Mesendoderm (in vitro differentiated cells): Measurements from ENCODE around the gene INSL4.
A peak's percentile ranks its signal among the peaks of the same experiment; 100 is the strongest.

Source experiments
- DNase-seq: peaks from one replicate; pipeline ENCODE4 v3.0.0; 2013
- H2AK5ac ChIP-seq: 2 replicates; pipeline ENCODE4 v1.6.1; 2013; ENCODE audit warnings: low read length, inconsistent platforms
- H2BK120ac ChIP-seq: 2 replicates; pipeline ENCODE4 v1.6.1; 2013; ENCODE audit warnings: low read depth, mild to moderate bottlenecking, low read length, moderate library complexity, mixed read lengths
- H2BK15ac ChIP-seq: replicated peaks from 2 replicates; pipeline ENCODE4 v1.6.1; 2013; ENCODE audit warnings: low read depth, mild to moderate bottlenecking, moderate library complexity
- H2BK5ac ChIP-seq: 2 replicates; pipeline ENCODE4 v1.6.1; 2013; ENCODE audit warnings: low read length, inconsistent platforms
- H3K18ac ChIP-seq: 2 replicates; pipeline ENCODE4 v1.6.1; 2013; ENCODE audit warnings: mild to moderate bottlenecking, low read length, mixed read lengths
- H3K23ac ChIP-seq: one replicate; pipeline ENCODE4 v1.6.1; 2013; ENCODE audit warnings: low read length
- H3K27ac ChIP-seq: 2 replicates; pipeline ENCODE4 v1.5.1; 2013; ENCODE audit warnings: low read depth, mild to moderate bottlenecking, inconsistent platforms, low read length, moderate library complexity
- H3K27me3 ChIP-seq: 2 replicates; pipeline ENCODE4 v1.6.1; 2013; ENCODE audit warnings: low read length, control low read depth, mild to moderate bottlenecking, inconsistent platforms; ENCODE audit not compliant: insufficient read depth, poor library complexity
- H3K36me3 ChIP-seq: 2 replicates; pipeline ENCODE4 v1.6.1; 2013; ENCODE audit warnings: low read length, inconsistent platforms; ENCODE audit not compliant: control insufficient read depth, insufficient read depth
- H3K4ac ChIP-seq: one replicate; pipeline ENCODE4 v1.6.1; 2013; ENCODE audit warnings: low read depth, mild to moderate bottlenecking, low read length, moderate library complexity
- H3K4me1 ChIP-seq: 2 replicates; pipeline ENCODE4 v1.6.1; 2013; ENCODE audit warnings: low read depth, low read length, inconsistent platforms; ENCODE audit not compliant: control insufficient read depth
- H3K4me2 ChIP-seq: 2 replicates; pipeline ENCODE4 v1.6.1; 2013; ENCODE audit warnings: low read length
- H3K4me3 ChIP-seq: 2 replicates; pipeline ENCODE4 v1.5.1; 2013; ENCODE audit warnings: mild to moderate bottlenecking, low read length
- H3K56ac ChIP-seq: one replicate; pipeline ENCODE4 v1.6.1; 2013; ENCODE audit warnings: low read length
- H3K79me1 ChIP-seq: 2 replicates; pipeline ENCODE4 v1.6.1; 2013; ENCODE audit warnings: low read length, inconsistent platforms
- H3K79me2 ChIP-seq: 2 replicates; pipeline ENCODE4 v1.6.1; 2013; ENCODE audit warnings: mild to moderate bottlenecking, low read length; ENCODE audit not compliant: control insufficient read depth, insufficient read depth
- H3K9ac ChIP-seq: 2 replicates; pipeline ENCODE4 v1.6.1; 2013; ENCODE audit warnings: low read length, inconsistent platforms
- H4K5ac ChIP-seq: one replicate; pipeline ENCODE4 v1.6.1; 2013; ENCODE audit warnings: low read length
- H4K8ac ChIP-seq: one replicate; pipeline ENCODE4 v1.6.1; 2013; ENCODE audit warnings: low read depth, mild to moderate bottlenecking, control low read depth, low read length, moderate library complexity
- WGBS: extraction: QIAGEN DNeasy Blood & Tissue Kit; methylation state at CpG from one replicate; pipeline ENCODE4 v1.1.7; 2013; ENCODE audit warnings: low lambda C conversion rate, missing lambda C conversion rate; ENCODE audit not compliant: insufficient coverage; ENCODE audit errors: extremely low coverage; 5-methylcytosine and 5-hydroxymethylcytosine counted together

Gene INSL4

GRCh38 chr9:5191985-5192384 is 39.2 kb upstream of the INSL4 start:
- H2BK5ac ChIP-seq, result no peak overlapping the region
- no peaks in the 10 kb centered on the region for H3K79me2 ChIP-seq
- H3K56ac ChIP-seq, result no peak overlapping the region
- H2BK15ac ChIP-seq, result no peak overlapping the region
- no CpG with 5 or more reads among the region's 3 CpGs for whole genome bisulfite sequencing
- H3K36me3 ChIP-seq, result no peaks in the 10 kb centered on the region
- no peak overlapping the region for H2AK5ac ChIP-seq
- no peaks in the 10 kb centered on the region for H3K4me1 ChIP-seq
- H3K18ac ChIP-seq, result no peak overlapping the region
- H3K4me2 ChIP-seq, result no peak overlapping the region
- no peak for DNase-seq
- no peak overlapping the region for H2BK120ac ChIP-seq
- no peak overlapping the region for H3K23ac ChIP-seq
- no peaks in the 10 kb centered on the region for H3K27me3 ChIP-seq
- no peak overlapping the region for H3K27ac ChIP-seq
- H3K79me1 ChIP-seq, result no peaks in the 10 kb centered on the region
- H3K4me3 ChIP-seq, result no peak overlapping the region
- no peak overlapping the region for H3K4ac ChIP-seq
- no peak overlapping the region for H4K5ac ChIP-seq
- H4K8ac ChIP-seq, result no peak overlapping the region
- H3K9ac ChIP-seq, result no peak overlapping the region

- Histone ChIP-seq H3K27ac (no peak overlapping the region), H3K79me2 (no peaks in the 10 kb centered on the region), H2BK15ac (no peak overlapping the region), H3K79me1 (no peaks in the 10 kb centered on the region), H2BK120ac (no peak overlapping the region), H2AK5ac (no peak overlapping the region), H3K4me1 (no peaks in the 10 kb centered on the region), H3K27me3 (no peaks in the 10 kb centered on the region), H3K4me3 (no peak overlapping the region), H3K36me3 (no peaks in the 10 kb centered on the region), H2BK5ac (no peak overlapping the region), H3K56ac (no peak overlapping the region), H3K4ac (no peak overlapping the region), H3K9ac (no peak overlapping the region), H4K5ac (no peak overlapping the region), H3K23ac (no peak overlapping the region), H3K4me2 (no peak overlapping the region), H4K8ac (no peak overlapping the region), H3K18ac (no peak overlapping the region)
- WGBS, result no CpG with 5 or more reads among the region's 2 CpGs
- DNase-seq, result peak; percentile 2
Observed at GRCh38 chr9:5193345-5193744, 37.9 kb upstream of the INSL4 start.

GRCh38 chr9:5195463-5195862 is 35.8 kb upstream of the INSL4 start:
- no peak overlapping the region for H2BK120ac ChIP-seq
- H3K27me3 ChIP-seq, result no peaks in the 10 kb centered on the region
- no peak overlapping the region for H3K4me2 ChIP-seq
- H2BK5ac ChIP-seq, result no peak overlapping the region
- no peaks in the 10 kb centered on the region for H3K4me1 ChIP-seq
- no peak overlapping the region for H3K27ac ChIP-seq
- no peaks in the 10 kb centered on the region for H3K36me3 ChIP-seq
- H3K4me3 ChIP-seq, result no peak overlapping the region
- no peak overlapping the region for H3K23ac ChIP-seq
- H2BK15ac ChIP-seq, result no peak overlapping the region
- no peak overlapping the region for H3K4ac ChIP-seq
- WGBS, result no CpG with 5 or more reads among the region's 1 CpG
- H3K56ac ChIP-seq, result no peak overlapping the region
- no peak overlapping the region for H4K5ac ChIP-seq
- no peaks in the 10 kb centered on the region for H3K79me2 ChIP-seq
- DNase-seq, result no peak
- no peak overlapping the region for H3K9ac ChIP-seq
- no peak overlapping the region for H2AK5ac ChIP-seq
- no peak overlapping the region for H4K8ac ChIP-seq
- H3K18ac ChIP-seq, result no peak overlapping the region
- H3K79me1 ChIP-seq, result no peaks in the 10 kb centered on the region

- no peak for DNase-seq
- Histone ChIP-seq H4K5ac (no peak overlapping the region), H2BK120ac (no peak overlapping the region), H3K56ac (no peak overlapping the region), H3K18ac (no peak overlapping the region), H3K4me1 (no peaks in the 10 kb centered on the region), H3K9ac (no peak overlapping the region), H4K8ac (no peak overlapping the region), H3K4ac (no peak overlapping the region), H3K36me3 (no peaks in the 10 kb centered on the region), H3K27me3 (no peaks in the 10 kb centered on the region), H3K79me1 (no peaks in the 10 kb centered on the region), H2BK5ac (no peak overlapping the region), H3K27ac (no peak overlapping the region), H3K4me3 (no peak overlapping the region), H3K79me2 (no peaks in the 10 kb centered on the region), H3K23ac (no peak overlapping the region), H2AK5ac (no peak overlapping the region), H3K4me2 (no peak overlapping the region), H2BK15ac (no peak overlapping the region)
Observed at GRCh38 chr9:5205071-5205470, 26.1 kb upstream of the INSL4 start.

- no peaks in the 10 kb centered on the region for H3K4me1 ChIP-seq
- no peaks in the 10 kb centered on the region for H3K79me2 ChIP-seq
- H3K79me1 ChIP-seq, result no peaks in the 10 kb centered on the region
- no peak overlapping the region for H3K4ac ChIP-seq
- WGBS, result no CpG with 5 or more reads among the region's 10 CpGs
- H4K5ac ChIP-seq, result no peak overlapping the region
- no peak overlapping the region for H3K23ac ChIP-seq
- H2BK120ac ChIP-seq, result no peak overlapping the region
- no peak overlapping the region for H4K8ac ChIP-seq
- H3K4me3 ChIP-seq, result no peak overlapping the region
- DNase-seq, result peak; percentile 1
- no peaks in the 10 kb centered on the region for H3K36me3 ChIP-seq
- no peak overlapping the region for H2BK5ac ChIP-seq
- H3K4me2 ChIP-seq, result no peak overlapping the region
- no peak overlapping the region for H2BK15ac ChIP-seq
- no peak overlapping the region for H3K56ac ChIP-seq
- no peak overlapping the region for H3K9ac ChIP-seq
- no peak overlapping the region for H3K18ac ChIP-seq
- H3K27me3 ChIP-seq, result no peaks in the 10 kb centered on the region
- H2AK5ac ChIP-seq, result no peak overlapping the region
- H3K27ac ChIP-seq, result no peak overlapping the region
Observed at GRCh38 chr9:5230554-5230953, 665 bp upstream of the INSL4 start.

GRCh38 chr9:5263351-5264218 is 32.4 kb downstream of the INSL4 start:
- Histone ChIP-seq H3K79me1 (no peaks in the 10 kb centered on the region), H3K23ac (no peak overlapping the region), H3K4me1 (no peaks in the 10 kb centered on the region), H3K79me2 (no peaks in the 10 kb centered on the region), H4K8ac (no peak overlapping the region), H2BK120ac (no peak overlapping the region), H2BK15ac (peak overlapping the region; percentile 27), H3K4ac (no peak overlapping the region), H3K36me3 (no peaks in the 10 kb centered on the region), H3K27ac (no peak overlapping the region), H3K18ac (no peak overlapping the region), H3K4me3 (no peak overlapping the region), H3K9ac (no peak overlapping the region), H4K5ac (no peak overlapping the region), H2AK5ac (no peak overlapping the region), H3K56ac (no peak overlapping the region), H3K4me2 (no peak overlapping the region), H3K27me3 (no peaks in the 10 kb centered on the region), H2BK5ac (no peak overlapping the region)
- peak; percentile 73 for DNase-seq
- WGBS, result no CpG with 5 or more reads among the region's 5 CpGs
